Fibroblast of the conjunctiva (primary cell): ENCODE data around the gene GLCE.
"Not testable (repeated sequence)": the region's sequence is repeated elsewhere in the genome, so short reads cannot be mapped to it uniquely, and the experiment has no call there.

ENCODE experiments used
- DNase-seq: peaks from one replicate; pipeline ENCODE4 v3.0.0-alpha.2; 2010; ENCODE audit warnings: low read depth

The GLCE gene

GRCh38 chr15:69275074-69275670 lies 114.7 kb downstream of the GLCE start:
- DNase-seq = no peak

- DNase-seq = no peak
Measured at GRCh38 chr15:69275933-69276560, 115.6 kb downstream of the GLCE start.

- DNase-seq = no peak
Measured at GRCh38 chr15:69277316-69277715, 116.9 kb downstream of the GLCE start.

GRCh38 chr15:69279636-69280035 lies 119.2 kb downstream of the GLCE start:
- DNase-seq = no peak

- DNase-seq = no peak
Measured at GRCh38 chr15:69280783-69281182, 120.3 kb downstream of the GLCE start.

- DNase-seq = no peak
Measured at GRCh38 chr15:69282104-69282743, 121.8 kb downstream of the GLCE start.

GRCh38 chr15:69285834-69286233 lies 125.4 kb downstream of the GLCE start:
- no peak for DNase-seq

GRCh38 chr15:69288011-69288410 lies 127.6 kb downstream of the GLCE start:
- no peak for DNase-seq

GRCh38 chr15:69288531-69289341 lies 128.3 kb downstream of the GLCE start:
- DNase-seq = no peak

- DNase-seq = no peak
Measured at GRCh38 chr15:69289342-69290146, 129.1 kb downstream of the GLCE start.

- DNase-seq = no peak
Measured at GRCh38 chr15:69290346-69291164, 130.1 kb downstream of the GLCE start.

GRCh38 chr15:69291651-69292050 lies 131.2 kb downstream of the GLCE start:
- not testable (repeated sequence) for DNase-seq

- no peak for DNase-seq
Measured at GRCh38 chr15:69292826-69293420, 132.5 kb downstream of the GLCE start.

GRCh38 chr15:69293741-69294615 lies 133.5 kb downstream of the GLCE start:
- no peak for DNase-seq

- no peak for DNase-seq
Measured at GRCh38 chr15:69296606-69297005, 136.2 kb downstream of the GLCE start.

- DNase-seq = no peak
Measured at GRCh38 chr15:69297642-69298353, 137.4 kb downstream of the GLCE start.

GRCh38 chr15:69298354-69298696 lies 137.9 kb downstream of the GLCE start:
- no peak for DNase-seq

- DNase-seq = no peak
Measured at GRCh38 chr15:69298697-69299441, 138.4 kb downstream of the GLCE start, which contains the start of gene PAQR5. PAQR5 (plus strand) TSS chr15:69298912; CDS start chr15:69360081, 61,169 bp downstream.
